Activated CD8-positive, alpha-beta memory T cell treated with anti-CD3 and anti-CD28 coated beads for 48 hours (primary cell): ENCODE results near the gene ZDHHC11.
"Not testable (repeated sequence)": the region's sequence is repeated elsewhere in the genome, so short reads cannot be mapped to it uniquely, and the experiment has no call there.

ENCODE experiments used
- DNase-seq, 3 experiments: peaks; one replicate each; pipeline ENCODE4 v3.0.0-alpha.2; 2020; ENCODE audit warnings: low read depth in 2 of 3, low spot score in 2 of 3

ZDHHC11 gene

GRCh38 chr5:778421-778820 is 72.4 kb downstream of the ZDHHC11 start:
- DNase-seq, result not testable (repeated sequence)

DNA sequence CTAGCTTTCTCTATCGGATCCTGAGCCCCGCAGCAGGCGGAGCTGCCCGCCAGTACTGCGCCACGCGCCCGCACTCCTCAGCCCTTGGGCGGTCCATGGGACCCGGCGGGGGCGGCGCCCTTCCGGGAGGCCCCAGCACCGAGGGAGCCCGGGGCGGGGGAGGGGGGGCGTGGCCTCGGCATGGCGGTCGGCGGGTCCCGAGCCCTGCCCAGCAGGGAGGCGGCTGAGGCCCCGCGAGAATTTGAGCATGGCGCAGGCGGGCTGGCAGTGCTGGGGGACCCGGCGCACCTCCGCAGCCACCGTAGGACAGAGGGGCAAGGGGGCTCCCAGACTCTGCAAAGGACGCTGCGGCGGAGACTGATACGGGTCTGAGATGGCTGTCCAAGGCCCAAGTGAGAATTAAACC is 73.0 kb downstream of the ZDHHC11 start:
- no peak for DNase-seq

DNA sequence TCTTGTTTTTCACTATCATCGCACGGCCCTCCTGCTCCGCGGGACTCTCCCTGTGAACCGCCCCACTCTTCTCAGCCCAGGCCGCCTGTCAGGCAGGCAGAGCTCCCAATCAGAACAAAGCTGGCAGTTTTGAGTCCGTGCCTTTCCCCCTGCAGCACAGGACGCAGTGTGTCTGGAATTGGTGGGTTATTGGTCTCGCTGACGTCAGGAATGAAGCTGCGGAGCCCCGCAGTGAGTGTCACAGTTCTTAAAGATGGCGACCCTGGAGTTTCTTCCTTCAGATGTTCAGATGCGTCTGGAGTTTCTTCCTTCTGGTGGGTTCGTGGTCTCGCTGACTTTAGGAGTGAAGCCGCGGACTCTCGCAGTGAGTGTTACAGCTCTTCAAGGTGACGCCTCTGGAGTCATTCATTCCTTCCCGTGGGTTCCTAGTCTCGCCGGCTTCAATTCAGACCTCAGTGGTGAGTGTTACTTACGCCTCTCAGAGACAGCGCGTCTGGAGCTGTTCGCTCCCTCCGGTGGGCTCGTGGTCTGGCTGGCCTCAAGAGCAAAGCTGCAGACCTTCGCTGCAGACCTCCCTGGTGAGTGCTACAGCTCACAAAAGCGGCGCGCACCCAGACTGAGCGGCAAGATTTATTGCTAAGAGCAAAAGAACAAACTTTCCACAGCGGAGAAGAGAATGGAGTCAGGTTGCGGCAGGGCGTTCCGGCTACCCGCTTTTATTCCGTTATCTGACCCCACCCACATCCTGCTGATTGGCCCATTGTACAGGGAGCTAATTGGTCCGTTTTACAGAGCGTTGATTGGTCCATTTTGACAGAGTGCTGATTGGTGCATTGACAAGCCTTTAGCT is 73.7 kb downstream of the ZDHHC11 start:
- no peak for DNase-seq

DNA sequence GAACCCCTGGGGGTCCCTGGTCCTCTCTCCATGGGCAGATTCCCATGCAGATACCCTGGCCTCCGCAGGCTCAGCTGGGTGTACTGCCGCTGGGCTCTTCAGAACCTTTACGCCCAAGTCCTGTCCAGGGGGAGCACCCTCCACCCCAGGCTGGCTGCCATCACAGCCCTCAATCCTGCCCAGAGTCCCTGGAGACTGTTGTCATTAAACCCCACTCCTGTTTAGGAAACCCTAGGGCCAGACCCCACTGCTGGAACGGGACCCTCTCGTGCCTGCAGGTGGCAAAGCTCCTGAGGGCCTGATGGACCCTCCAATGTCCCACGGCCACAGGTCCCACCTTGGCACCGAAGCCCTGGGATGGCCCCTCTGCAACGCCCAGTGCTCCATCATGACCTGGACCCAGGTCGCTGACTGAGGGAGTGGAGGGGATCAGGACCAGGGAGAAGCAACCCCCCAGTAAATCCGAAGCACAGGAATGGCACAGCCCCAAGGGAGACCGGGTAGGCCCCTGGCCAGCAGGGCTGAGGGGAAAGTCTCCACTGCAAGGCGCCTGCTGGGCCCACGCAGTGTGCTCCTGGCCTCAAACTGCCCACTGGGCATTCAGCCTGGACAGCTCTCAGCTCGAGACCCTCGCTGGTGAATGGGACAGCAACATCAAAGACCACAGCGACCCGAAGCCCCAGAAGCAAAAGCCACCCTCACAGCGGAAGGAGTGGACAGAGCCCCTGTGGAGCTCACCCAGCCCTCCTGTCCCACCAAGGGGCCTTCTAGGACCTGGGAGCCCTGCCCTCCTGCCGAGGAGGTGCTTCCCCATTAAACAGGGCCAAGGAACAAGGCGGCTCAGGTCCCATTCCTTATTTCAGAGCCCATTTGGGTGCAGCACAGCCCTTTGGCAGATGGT is 74.6 kb downstream of the ZDHHC11 start:
- DNase-seq, result no peak

DNA sequence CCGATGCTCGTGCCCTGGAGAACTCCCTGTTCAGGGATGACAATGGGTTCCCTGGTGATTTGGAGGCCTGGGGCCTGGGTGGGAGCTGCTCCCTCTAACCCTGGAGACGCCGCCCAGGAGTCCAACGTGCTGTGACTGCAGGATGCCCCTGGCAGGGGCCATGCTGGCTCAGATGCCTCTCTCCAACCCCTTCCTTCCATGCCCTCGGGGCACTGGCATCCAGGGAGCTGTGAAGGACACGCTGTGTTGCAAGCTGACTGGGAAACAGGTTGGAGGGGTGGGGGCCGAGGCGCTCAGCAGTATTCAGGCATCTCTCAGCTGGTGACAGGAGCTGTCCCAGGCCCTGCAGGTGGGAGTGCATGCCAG is 75.2 kb downstream of the ZDHHC11 start:
- DNase-seq, result not testable (repeated sequence)

GRCh38 chr5:774854-775505 is 75.8 kb downstream of the ZDHHC11 start:
- not testable (repeated sequence) for DNase-seq

GRCh38 chr5:774304-774703 is 76.5 kb downstream of the ZDHHC11 start:
- DNase-seq, result not testable (repeated sequence)

GRCh38 chr5:773517-774264 is 77.1 kb downstream of the ZDHHC11 start:
- DNase-seq, result no peak

GRCh38 chr5:772931-773330 is 77.9 kb downstream of the ZDHHC11 start:
- not testable (repeated sequence) for DNase-seq

- not testable (repeated sequence) for DNase-seq
These were observed 78.3 kb downstream of the ZDHHC11 start for GRCh38 chr5:772547-772890.

- DNase-seq, result not testable (repeated sequence)
These were observed 78.8 kb downstream of the ZDHHC11 start for GRCh38 chr5:771841-772546.

GRCh38 chr5:771087-771781 is 79.6 kb downstream of the ZDHHC11 start:
- DNase-seq, result not testable (repeated sequence)

GRCh38 chr5:770585-770984 is 80.2 kb downstream of the ZDHHC11 start:
- not testable (repeated sequence) for DNase-seq

DNA sequence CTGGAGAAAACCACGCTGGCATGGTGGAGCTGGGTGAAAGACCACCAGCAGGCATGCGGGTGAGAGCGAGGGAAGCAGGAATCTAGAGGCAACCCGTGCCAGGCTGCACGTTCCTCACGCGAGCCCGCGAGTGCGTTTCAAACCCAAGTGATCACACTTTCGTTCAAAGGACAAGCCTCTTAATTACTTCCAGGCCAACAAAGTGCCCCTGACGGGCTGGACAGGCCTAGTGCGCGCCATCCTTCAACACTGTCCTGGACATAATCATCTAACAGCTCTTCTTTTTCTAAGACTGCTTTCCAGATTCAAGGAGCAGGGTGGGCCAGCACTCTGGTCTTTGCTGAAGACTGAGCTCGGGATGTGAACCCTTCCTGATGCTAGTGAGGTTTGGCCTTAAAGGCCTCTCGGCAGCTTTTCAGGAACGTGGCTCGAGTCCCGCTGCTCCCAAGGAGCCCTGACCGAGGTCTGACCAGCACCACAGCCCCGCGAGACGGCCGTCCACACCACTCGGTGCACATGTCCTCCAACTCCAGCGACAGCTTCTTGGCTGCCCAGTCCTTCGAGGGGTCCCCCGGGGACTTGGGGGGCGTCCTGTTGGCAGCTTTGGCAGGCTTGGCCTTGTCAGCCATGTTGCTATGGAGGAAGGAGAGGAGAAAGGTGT is 81.2 kb downstream of the ZDHHC11 start:
- not testable (repeated sequence) for DNase-seq

- no peak for DNase-seq
These were observed 83.9 kb downstream of the ZDHHC11 start for GRCh38 chr5:766666-767431.

GRCh38 chr5:765948-766631 is 84.7 kb downstream of the ZDHHC11 start:
- no peak for DNase-seq

GRCh38 chr5:763998-764781 is 86.6 kb downstream of the ZDHHC11 start:
- no peak for DNase-seq
